Measurements from ENCODE around the gene IFIH1. TPM values are rescaled to one million over a fixed set of nuclear protein-coding genes. Genes with fewer than 3 reads are reported as not detected.

Gene IFIH1
- total and polyA plus RNA-seq, 2 donors (not counting 3 experiments of a cell fraction or from before 2014, with no cell fraction given): 1.3 to 6.9 TPM

DNA sequence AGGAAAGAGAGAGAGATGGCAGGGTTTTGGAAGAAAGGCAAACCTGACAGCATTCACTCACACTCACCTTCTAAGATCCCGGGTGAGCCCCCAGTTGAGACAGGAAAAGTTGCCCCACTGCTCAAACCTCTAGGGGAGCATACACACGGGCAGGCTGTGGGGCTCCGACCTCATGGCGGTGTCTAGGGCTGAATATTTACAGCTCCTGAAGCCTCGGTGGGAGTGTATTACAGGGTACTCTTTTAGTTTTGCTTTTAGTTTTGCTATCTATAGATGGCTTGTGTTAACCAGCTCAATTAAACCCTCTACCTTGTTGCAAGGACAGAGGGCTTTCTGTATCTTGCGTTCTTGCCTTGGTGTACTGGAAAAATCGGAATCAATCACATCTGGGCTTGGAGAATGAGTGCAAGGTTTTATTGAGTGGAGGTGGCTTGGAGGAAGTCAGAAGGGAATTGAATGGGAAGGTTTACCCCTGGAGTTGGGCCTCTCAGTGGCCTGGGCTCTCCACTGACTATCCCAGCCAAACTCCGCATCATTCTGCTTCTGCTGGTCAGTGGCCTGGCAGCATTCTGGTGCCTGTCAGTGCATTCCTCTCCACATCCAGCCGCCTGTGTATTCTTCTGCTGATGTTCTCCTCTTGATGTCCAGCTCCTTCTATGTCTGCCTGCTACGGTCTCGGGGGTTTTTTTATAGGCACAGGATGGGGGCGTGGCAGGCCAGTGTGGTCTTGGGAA is 10.1 kb upstream of the IFIH1 start:
- no peaks in the 10 kb centered on the region for H3K4me1 ChIP-seq (ENCODE audit: control insufficient read depth, extremely low read depth, insufficient read depth, low read length)
- CTCF ChIA-PET: interaction anchor here (1.4 to 1.5 kb wide), 2 partner anchors 10 to 31 kb away, joined by 4 to 7 read pairs; partner anchors contain the start of gene IFIH1
- no peak for TF ChIP-seq POLR2AphosphoS5 (IDR thresholded peaks at IDR 0.05; ENCODE audit: insufficient read depth, low read depth, low read length)
- no peak for TF ChIP-seq FOS (IDR thresholded peaks at IDR 0.05; ENCODE audit: borderline replicate concordance, insufficient read depth, low read length)
- TF ChIP-seq MYC (IDR thresholded peaks at IDR 0.05; ENCODE audit: low read depth, low read length): no peak
- TF ChIP-seq, protein P1, sequence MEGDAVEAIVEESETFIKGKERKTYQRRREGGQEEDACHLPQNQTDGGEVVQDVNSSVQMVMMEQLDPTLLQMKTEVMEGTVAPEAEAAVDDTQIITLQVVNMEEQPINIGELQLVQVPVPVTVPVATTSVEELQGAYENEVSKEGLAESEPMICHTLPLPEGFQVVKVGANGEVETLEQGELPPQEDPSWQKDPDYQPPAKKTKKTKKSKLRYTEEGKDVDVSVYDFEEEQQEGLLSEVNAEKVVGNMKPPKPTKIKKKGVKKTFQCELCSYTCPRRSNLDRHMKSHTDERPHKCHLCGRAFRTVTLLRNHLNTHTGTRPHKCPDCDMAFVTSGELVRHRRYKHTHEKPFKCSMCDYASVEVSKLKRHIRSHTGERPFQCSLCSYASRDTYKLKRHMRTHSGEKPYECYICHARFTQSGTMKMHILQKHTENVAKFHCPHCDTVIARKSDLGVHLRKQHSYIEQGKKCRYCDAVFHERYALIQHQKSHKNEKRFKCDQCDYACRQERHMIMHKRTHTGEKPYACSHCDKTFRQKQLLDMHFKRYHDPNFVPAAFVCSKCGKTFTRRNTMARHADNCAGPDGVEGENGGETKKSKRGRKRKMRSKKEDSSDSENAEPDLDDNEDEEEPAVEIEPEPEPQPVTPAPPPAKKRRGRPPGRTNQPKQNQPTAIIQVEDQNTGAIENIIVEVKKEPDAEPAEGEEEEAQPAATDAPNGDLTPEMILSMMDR (IDR thresholded peaks at IDR 0.05; ENCODE audit: extremely low read depth in 1 of 2, insufficient read depth in 1 of 2, low read depth in 1 of 2, low read length in 2 of 2): no peak
- TF ChIP-seq JUN (IDR thresholded peaks at IDR 0.05; ENCODE audit: borderline replicate concordance, insufficient read depth, insufficient read length, low read depth): no peak
- TF ChIP-seq POLR2A (IDR thresholded peaks at IDR 0.05; ENCODE audit: low read depth, low read length): no peak
- TF ChIP-seq, protein P2, sequence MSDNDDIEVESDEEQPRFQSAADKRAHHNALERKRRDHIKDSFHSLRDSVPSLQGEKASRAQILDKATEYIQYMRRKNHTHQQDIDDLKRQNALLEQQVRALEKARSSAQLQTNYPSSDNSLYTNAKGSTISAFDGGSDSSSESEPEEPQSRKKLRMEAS (IDR thresholded peaks at IDR 0.05; ENCODE audit: insufficient read depth, insufficient read length): no peak
- no peak for TF ChIP-seq EZH2 (IDR thresholded peaks at IDR 0.05; ENCODE audit: borderline replicate concordance, low read depth, low read length, severe bottlenecking)
- no peak for TF ChIP-seq GATA2 (IDR thresholded peaks at IDR 0.05; ENCODE audit: insufficient read depth, insufficient read length, low read depth, low read length)
- BruUV-seq (replicated peaks): no TSS peak
- no peaks in the 10 kb centered on the region for H3K79me2 ChIP-seq (ENCODE audit: control insufficient read depth, insufficient read depth, low read length)
- H3K4me3 ChIP-seq (replicated peaks in 1 of 3; ENCODE audit: insufficient read depth in 1 of 3, low read depth in 1 of 3, low read length in 3 of 3): no peak overlapping the region
- H2AFZ ChIP-seq (ENCODE audit: low read depth, low read length): no peak overlapping the region
- H3K36me3 ChIP-seq (ENCODE audit: control insufficient read depth in 2 of 2, extremely low read depth in 1 of 2, insufficient read depth in 2 of 2, low read length in 2 of 2): no peaks in the 10 kb centered on the region
- H3K4me2 ChIP-seq (ENCODE audit: insufficient read depth, low read length): no peak overlapping the region
- POLR2A ChIA-PET: no interaction called here
- intact Hi-C loops (cut with micrococcal nuclease): no loop called here
- H3K9me1 ChIP-seq (replicated peaks; ENCODE audit: control insufficient read depth, extremely low read depth, insufficient read depth, low read length): no peaks in the 10 kb centered on the region
- H4K20me1 ChIP-seq (replicated peaks; ENCODE audit: control insufficient read depth, extremely low read depth, insufficient read depth, low read length): no peaks in the 10 kb centered on the region
- no peak for DNase-seq (ENCODE audit: low read depth, low spot score)
- H3K9ac ChIP-seq (replicated peaks; ENCODE audit: extremely low read depth, insufficient read depth, low read length): no peak overlapping the region
- dilution Hi-C loops (cut with MboI; ENCODE audit: extremely low pct_ligation_motif_present, low sequenced_read_pairs): no loop called here
- FAIRE-seq: no peak
- no peak overlapping the region for H3K27ac ChIP-seq (ENCODE audit: insufficient read depth, low read depth, low read length)
- H3K9me3 ChIP-seq (replicated peaks; ENCODE audit: control insufficient read depth, insufficient read depth, low read length): no peaks in the 10 kb centered on the region
- no peaks in the 10 kb centered on the region for H3K27me3 ChIP-seq (ENCODE audit: control insufficient read depth in 2 of 2, insufficient read depth in 2 of 2, low read length in 2 of 2)

All from endothelial cell of umbilical vein (primary cell).